Ovary (tissue), 9 donors: Measurements from ENCODE around the gene ASPHD1. TPM values are rescaled to one million over a fixed set of nuclear protein-coding genes. Genes with fewer than 3 reads are reported as not detected.
A peak's percentile ranks its signal among the peaks of the same experiment; 100 is the strongest.

Source experiments
- DNase-seq, 5 donors: peaks; one replicate each; pipeline ENCODE4 v3.0.0-alpha.2; 2019 to 2020
- H3K27ac ChIP-seq, 2 donors: fragments of 200-600 bp; one replicate each; pipeline versions ENCODE4 v1.5.1 to v1.8.0; 2019 to 2022
- H3K27me3 ChIP-seq: fragments of 200-600 bp; one replicate; pipeline ENCODE4 v1.8.0; 2022
- H3K36me3 ChIP-seq: fragments of 200-600 bp; sonication (generic); one replicate; pipeline ENCODE4 v1.5.1; 2019
- H3K4me1 ChIP-seq: one replicate; pipeline ENCODE4 v1.8.1; 2013; ENCODE audit warnings: mild to moderate bottlenecking, moderate library complexity; ENCODE audit not compliant: insufficient read depth
- H3K4me3 ChIP-seq: fragments of 200-600 bp; sonication (generic); one replicate; pipeline ENCODE4 v1.5.1; 2017
- H3K9me3 ChIP-seq, 2 donors: fragments of 200-600 bp in 1 of 2; sonication (generic) in 1 of 2; one replicate each; pipeline versions ENCODE4 v1.5.1 to v1.8.1; 2013 to 2019; ENCODE audit warnings: mild to moderate bottlenecking in 1 of 2, moderate library complexity in 1 of 2
- CTCF ChIP-seq, 3 donors: fragments of 450-650 bp in 2 of 3; fragments of 200-600 bp in 1 of 3; IDR thresholded peaks; one replicate each; pipeline versions ENCODE4 v1.5.1 to v1.8.0; 2016 to 2022; ENCODE audit warnings: antibody characterized with exemption in 3 of 3, mild to moderate bottlenecking in 1 of 3
- EP300 ChIP-seq: sonication (generic); formaldehyde crosslinking; IDR thresholded peaks from one replicate; pipeline ENCODE4 v1.6.1; 2017; ENCODE audit warnings: antibody characterized with exemption
- POLR2A ChIP-seq: fragments of 450-650 bp; IDR thresholded peaks from one replicate; pipeline ENCODE4 v1.6.1; 2017; ENCODE audit warnings: antibody characterized with exemption, mild to moderate bottlenecking, moderate library complexity
- WGBS, 3 donors: extraction: QIAGEN DNeasy Blood & Tissue Kit in 1 of 3; methylation state at CpG; one replicate each; pipeline versions ENCODE4 v1.1.5 to v1.1.7; 2013 to 2017; 5-methylcytosine and 5-hydroxymethylcytosine counted together
- intact Hi-C, 4 donors: fragments of 100-400 bp; cut with DNase I; formaldehyde crosslinking; loops; one replicate each; pipeline versions ENCODE4 v1.11.0 to v1.15.1; 2022 to 2023
- polyA plus RNA-seq, 2 donors: library from polyadenylated mRNA; stranded (reverse); fragments of 200-250 nt in 1 of 2; fragments of 350-450 nt in 1 of 2; fragmentation: Illumina TruSeq in 1 of 2; extraction: RNeasy Lipid Tissue Mini Kit (QIAGEN cat#74804) in 1 of 2; gene quantifications; one replicate each; pipeline ENCODE4 v1.2.3, GENCODE V29; 2013 to 2014
- total RNA-seq, 7 donors: library from RNA; depleted of rRNA in 2 of 7; stranded (reverse); fragments of >200 nt in 2 of 7; fragmentation: NEBNext Ultra II Directional in 3 of 7; extraction: Animal tissue kit (Norgen Biotek cat#: 25700) in 3 of 7; gene quantifications; one replicate each; pipeline versions ENCODE4 v1.1.0 to v1.2.4, GENCODE V29; 2016 to 2023
- donor health status: DM: no; HTN: no; CAD: no; lungs with moderate emphysema.
- donor health status: DM: no; HTN: no; CAD: no.
- donor health status: Bipolar disorder and iron deficiency.
- donor health status: DM: yes; HTN: yes; CAD: no.
- donor health status: DM: no; HTN: no; CAD: no.
- donor health status: DM: yes; HTN: yes; CAD: no.

ASPHD1 gene
- total and polyA plus RNA-seq, 9 donors: 0.38 to 7.8 (median 1.2) TPM; not detected in 1

- peak overlapping the region; percentile 73 for H3K4me3 ChIP-seq
- H3K36me3 ChIP-seq: no peaks in the 10 kb centered on the region
- H3K9me3 ChIP-seq: no peaks in the 10 kb centered on the region
- TF ChIP-seq CTCF (IDR thresholded peaks at IDR 0.05): no peak
- no peak for TF ChIP-seq EP300
- TF ChIP-seq POLR2A: no peak
- no peak overlapping the region for H3K27ac ChIP-seq
- intact Hi-C loops: loop anchor here in 2 of 4 donors (5.0 to 10.0 kb wide), 2 partner anchors 77 to 80 kb away; no protein-coding TSS in a partner anchor
- DNase-seq: peak in 1 of 5 donors; percentile 26
- H3K27me3 ChIP-seq: no peaks in the 10 kb centered on the region
- WGBS, 3 donors: 4 to 7% (median 4%) methylated on average over 8 to 9 of the region's 9 CpGs
- peaks cover 13% of the 10 kb centered on the region for H3K4me1 ChIP-seq
Observed at GRCh38 chr16:29925105-29925756, 24.9 kb downstream of the ASPHD1 start.

GRCh38 chr16:29925781-29926710, 25.8 kb downstream of the ASPHD1 start, which contains the start of gene KCTD13:
Gene KCTD13 (minus strand): TSS chr16:29926226. CDS start chr16:29926033, 193 bp downstream.
- no peaks in the 10 kb centered on the region for H3K9me3 ChIP-seq
- peak within 1 kb of the TSS; percentile 73 for H3K4me3 ChIP-seq
- WGBS, 3 donors: 0 to 1% (median 0%) methylated on average over 81 to 89 of the region's 89 CpGs
- peak; percentile 89 for TF ChIP-seq POLR2A
- TF ChIP-seq EP300: no peak
- H3K27me3 ChIP-seq: no peaks in the 10 kb centered on the region
- peak; percentile 86 to 96 (median 90) for DNase-seq
- H3K4me1 ChIP-seq: peaks cover 13% of the 10 kb centered on the region
- H3K27ac ChIP-seq: peak within 1 kb of the TSS; percentile 54 to 82
- no peaks in the 10 kb centered on the region for H3K36me3 ChIP-seq
- intact Hi-C loops: loop anchor here in 3 of 4 donors (2.0 to 10.0 kb wide), 3 partner anchors 35 to 79 kb away; no protein-coding TSS in a partner anchor

- intact Hi-C loops: loop anchor here in 3 of 4 donors (2.0 to 10.0 kb wide), 3 partner anchors 34 to 78 kb away; no protein-coding TSS in a partner anchor
- DNase-seq: peak in 2 of 5 donors; percentile 28 to 32
- WGBS, 3 donors: 2 to 3% (median 3%) methylated on average over 12 of the region's 12 CpGs
Observed at GRCh38 chr16:29926711-29927052, 26.4 kb downstream of the ASPHD1 start.

More at GRCh38 chr16:29926711-29927052, 26.4 kb downstream of the ASPHD1 start:
- peak overlapping the region; percentile 73 for H3K4me3 ChIP-seq
- no peaks in the 10 kb centered on the region for H3K9me3 ChIP-seq
- H3K27me3 ChIP-seq: no peaks in the 10 kb centered on the region
- H3K36me3 ChIP-seq: no peaks in the 10 kb centered on the region
- peaks cover 13% of the 10 kb centered on the region for H3K4me1 ChIP-seq
- TF ChIP-seq CTCF (IDR thresholded peaks at IDR 0.05) (no peak), POLR2A (no peak), EP300 (no peak)
- peak overlapping the region; percentile 54 to 82 for H3K27ac ChIP-seq
